ENCODE measurements around the gene FRY.
A peak's percentile ranks its signal among the peaks of the same experiment; 100 is the strongest.

DNA sequence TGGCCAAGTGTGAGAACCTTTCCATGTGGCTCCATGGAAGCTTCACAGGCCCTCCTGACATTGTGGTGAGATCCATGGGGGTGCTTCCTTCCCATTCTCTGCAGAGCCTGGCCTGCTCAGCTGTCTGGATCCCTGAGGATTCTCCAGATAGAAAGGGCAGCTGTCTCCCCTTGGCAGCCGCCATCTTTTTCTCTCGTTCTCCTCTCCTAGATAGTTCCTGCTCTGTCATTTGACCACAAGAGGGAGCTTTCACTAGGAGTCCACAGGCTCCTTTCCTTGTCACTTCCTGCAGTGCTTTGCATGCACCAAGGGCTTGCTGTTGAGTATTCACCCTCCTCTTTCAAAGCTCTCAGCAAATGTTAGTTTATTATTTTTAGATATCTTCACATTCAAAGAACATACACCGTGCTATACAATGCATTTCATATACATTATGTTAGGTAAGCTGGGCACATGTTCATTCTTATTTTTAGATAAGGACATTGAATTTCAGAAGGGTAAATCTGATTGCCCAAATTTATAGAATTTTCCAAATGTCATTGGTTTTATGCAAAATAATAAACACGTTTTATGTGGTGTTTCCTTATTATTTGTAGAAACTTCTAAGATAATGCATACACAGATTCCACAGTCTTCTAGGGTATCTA, 133.2 kb downstream of the FRY start:
- TF ChIP-seq, protein P1, sequence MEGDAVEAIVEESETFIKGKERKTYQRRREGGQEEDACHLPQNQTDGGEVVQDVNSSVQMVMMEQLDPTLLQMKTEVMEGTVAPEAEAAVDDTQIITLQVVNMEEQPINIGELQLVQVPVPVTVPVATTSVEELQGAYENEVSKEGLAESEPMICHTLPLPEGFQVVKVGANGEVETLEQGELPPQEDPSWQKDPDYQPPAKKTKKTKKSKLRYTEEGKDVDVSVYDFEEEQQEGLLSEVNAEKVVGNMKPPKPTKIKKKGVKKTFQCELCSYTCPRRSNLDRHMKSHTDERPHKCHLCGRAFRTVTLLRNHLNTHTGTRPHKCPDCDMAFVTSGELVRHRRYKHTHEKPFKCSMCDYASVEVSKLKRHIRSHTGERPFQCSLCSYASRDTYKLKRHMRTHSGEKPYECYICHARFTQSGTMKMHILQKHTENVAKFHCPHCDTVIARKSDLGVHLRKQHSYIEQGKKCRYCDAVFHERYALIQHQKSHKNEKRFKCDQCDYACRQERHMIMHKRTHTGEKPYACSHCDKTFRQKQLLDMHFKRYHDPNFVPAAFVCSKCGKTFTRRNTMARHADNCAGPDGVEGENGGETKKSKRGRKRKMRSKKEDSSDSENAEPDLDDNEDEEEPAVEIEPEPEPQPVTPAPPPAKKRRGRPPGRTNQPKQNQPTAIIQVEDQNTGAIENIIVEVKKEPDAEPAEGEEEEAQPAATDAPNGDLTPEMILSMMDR (conservative IDR thresholded peaks at IDR 0.05; ENCODE audit: low read length), result peak; percentile 86
- no peak for TF ChIP-seq EZH2phosphoT487 (IDR thresholded peaks at IDR 0.05; ENCODE audit: borderline replicate concordance)
